SU-DHL-6 (cell line): Measurements from ENCODE around the gene SLC24A2.

Source experiments
- EZH2phosphoT487 ChIP-seq: fragments of 200-600 bp; sonication (generic), shearing (Covaris generic); conservative IDR thresholded peaks from 2 replicates; pipeline ENCODE4 v1.6.1; 2018; ENCODE audit warnings: mild to moderate bottlenecking, antibody characterized with exemption, low read length, moderate library complexity, mixed read lengths
- TF ChIP-seq, protein P1 (sequence below): fragments of 200-600 bp; sonication (generic); IDR thresholded peaks from one replicate; pipeline ENCODE4 v1.5.1; 2017; ENCODE audit warnings: antibody characterized with exemption, mild to moderate bottlenecking, low read length, moderate library complexity; ENCODE audit not compliant: insufficient read depth, poor library complexity, severe bottlenecking

- TF ChIP-seq, protein P1, sequence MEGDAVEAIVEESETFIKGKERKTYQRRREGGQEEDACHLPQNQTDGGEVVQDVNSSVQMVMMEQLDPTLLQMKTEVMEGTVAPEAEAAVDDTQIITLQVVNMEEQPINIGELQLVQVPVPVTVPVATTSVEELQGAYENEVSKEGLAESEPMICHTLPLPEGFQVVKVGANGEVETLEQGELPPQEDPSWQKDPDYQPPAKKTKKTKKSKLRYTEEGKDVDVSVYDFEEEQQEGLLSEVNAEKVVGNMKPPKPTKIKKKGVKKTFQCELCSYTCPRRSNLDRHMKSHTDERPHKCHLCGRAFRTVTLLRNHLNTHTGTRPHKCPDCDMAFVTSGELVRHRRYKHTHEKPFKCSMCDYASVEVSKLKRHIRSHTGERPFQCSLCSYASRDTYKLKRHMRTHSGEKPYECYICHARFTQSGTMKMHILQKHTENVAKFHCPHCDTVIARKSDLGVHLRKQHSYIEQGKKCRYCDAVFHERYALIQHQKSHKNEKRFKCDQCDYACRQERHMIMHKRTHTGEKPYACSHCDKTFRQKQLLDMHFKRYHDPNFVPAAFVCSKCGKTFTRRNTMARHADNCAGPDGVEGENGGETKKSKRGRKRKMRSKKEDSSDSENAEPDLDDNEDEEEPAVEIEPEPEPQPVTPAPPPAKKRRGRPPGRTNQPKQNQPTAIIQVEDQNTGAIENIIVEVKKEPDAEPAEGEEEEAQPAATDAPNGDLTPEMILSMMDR: no peak
- no peak for TF ChIP-seq EZH2phosphoT487
Measured at GRCh38 chr9:19784136-19784535, 4.7 kb downstream of the SLC24A2 start.
